SW 1271 (cell line): Measurements from ENCODE around the gene RIMBP2.

Experiments
- DNase-seq, 2 experiments: peaks; one replicate each; lab custom pipeline; 2025; lab: John Stamatoyannopoulos, UW

The RIMBP2 gene

DNA sequence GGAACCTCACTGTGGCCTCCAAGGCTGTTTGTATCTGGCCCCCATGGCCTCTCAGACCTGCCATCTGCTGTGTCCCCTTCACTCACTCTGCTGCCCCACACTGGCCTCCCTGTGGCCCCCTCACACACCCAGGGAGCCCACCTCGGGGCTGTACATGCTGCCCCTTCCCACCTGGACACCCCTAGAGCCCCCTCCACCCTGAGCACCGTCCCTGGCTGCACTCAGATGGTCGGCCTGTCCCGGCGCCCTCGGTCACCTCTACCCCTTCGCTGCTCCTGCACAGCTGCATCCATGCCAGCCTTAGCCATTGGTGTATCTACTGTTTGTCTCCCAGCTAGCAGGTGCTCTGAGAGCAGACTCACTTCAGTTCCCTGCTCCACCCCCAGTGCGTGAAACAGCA is 144.4 kb downstream of the RIMBP2 start:
- DNase-seq: no peak

GRCh38 chr12:130571089-130571488 is 145.0 kb downstream of the RIMBP2 start:
- DNase-seq: no peak

DNA sequence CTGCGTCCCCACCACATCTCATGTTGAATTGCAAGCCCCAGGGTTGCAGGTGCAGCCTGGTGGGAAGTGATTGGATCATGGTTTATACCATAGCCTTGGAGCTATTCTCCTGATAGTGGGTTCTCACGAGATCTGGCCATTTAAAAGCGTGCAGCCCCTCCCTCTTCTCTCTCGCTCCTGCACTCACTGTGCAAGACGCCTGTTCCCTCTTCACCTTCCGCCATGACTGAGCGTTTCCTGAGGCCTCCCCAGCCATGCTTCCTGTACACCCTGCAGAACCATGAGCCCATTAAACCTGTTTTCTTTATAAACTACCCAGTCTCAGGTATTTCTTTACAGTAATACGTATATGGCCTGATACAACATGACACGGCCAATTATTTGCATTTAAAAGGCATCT is 146.6 kb downstream of the RIMBP2 start:
- no peak for DNase-seq

GRCh38 chr12:130568501-130568900 is 147.6 kb downstream of the RIMBP2 start:
- DNase-seq: no peak

DNA sequence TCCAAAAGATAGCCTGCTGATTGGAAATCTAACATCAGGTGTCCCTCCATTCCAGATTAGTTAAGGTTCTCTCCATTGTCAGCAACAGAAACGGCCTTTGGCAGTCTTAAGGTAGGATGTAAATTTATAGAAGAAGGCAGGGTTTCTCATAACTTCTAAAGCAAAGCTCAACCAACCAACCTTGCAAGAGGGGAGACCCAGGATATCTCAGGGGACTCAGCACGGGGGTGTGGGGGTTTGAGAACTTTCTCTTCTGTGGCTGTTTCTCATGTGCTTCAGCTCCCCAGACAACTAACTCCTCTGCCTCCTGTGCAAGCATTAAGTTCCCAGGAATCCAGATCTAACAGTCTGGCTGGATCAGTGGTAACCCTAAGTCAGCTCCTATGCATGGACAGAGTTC is 148.1 kb downstream of the RIMBP2 start:
- no peak for DNase-seq

- DNase-seq: no peak
Measured at GRCh38 chr12:130566446-130567155, 149.5 kb downstream of the RIMBP2 start.

DNA sequence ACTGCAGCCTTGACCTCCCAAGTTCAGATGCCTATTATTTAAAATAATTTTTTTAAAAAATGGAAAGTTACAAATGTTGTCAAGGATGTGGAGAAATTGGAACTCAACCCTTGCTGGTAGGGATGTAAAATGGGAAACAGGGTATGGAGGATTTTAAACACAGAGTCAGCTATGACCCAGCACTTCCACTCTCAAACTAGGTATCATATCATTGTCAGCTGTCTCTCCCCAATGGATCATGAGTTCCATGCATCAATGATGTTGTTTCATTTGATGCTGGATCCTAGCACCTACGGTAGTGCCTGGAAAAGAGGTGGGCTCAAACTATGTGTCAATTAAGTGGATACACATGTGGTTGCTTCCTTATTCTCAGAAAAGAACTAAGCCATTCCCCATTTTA is 150.9 kb downstream of the RIMBP2 start:
- no peak for DNase-seq

GRCh38 chr12:130563323-130563722 is 152.8 kb downstream of the RIMBP2 start:
- no peak for DNase-seq

DNA sequence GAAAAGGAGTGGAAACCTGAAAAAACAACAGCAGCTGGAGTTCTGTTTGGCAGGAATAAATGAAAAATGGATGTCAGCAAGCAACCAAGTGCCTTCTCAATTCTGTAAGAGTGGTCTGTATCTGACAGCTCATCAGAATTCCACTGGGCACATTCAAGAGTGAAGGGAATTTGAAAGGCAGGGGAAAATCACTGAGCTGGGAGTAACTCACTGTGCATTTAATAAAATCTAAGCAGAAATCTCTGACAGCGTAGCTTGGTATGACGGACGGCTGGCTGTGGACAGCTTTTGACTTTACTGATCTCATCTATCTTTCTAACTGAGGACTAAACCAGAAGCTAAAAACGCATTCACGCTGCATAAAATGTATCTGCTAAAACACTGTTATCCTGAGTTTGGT is 153.4 kb downstream of the RIMBP2 start:
- DNase-seq: no peak

- no peak for DNase-seq
Measured at GRCh38 chr12:130560321-130560720, 155.8 kb downstream of the RIMBP2 start.

DNA sequence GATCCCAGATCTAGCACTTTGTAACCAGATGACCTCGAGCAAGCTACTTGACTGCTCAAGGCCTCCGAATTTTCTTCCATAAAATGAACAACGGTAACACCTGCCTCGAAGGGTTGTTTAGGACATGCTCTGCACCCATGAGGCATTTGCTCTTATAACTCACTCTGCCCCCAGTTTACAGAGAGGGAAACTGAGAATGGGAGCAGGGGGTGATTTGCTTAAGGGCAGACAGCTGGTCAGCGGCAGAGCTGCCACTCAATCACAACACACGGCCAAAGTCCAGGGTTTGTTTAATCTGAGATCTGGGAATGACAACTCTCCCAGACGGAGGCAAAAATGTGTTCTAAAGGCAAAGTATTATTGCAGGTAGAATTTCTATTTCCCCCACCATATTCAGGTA is 156.3 kb downstream of the RIMBP2 start:
- no peak for DNase-seq

DNA sequence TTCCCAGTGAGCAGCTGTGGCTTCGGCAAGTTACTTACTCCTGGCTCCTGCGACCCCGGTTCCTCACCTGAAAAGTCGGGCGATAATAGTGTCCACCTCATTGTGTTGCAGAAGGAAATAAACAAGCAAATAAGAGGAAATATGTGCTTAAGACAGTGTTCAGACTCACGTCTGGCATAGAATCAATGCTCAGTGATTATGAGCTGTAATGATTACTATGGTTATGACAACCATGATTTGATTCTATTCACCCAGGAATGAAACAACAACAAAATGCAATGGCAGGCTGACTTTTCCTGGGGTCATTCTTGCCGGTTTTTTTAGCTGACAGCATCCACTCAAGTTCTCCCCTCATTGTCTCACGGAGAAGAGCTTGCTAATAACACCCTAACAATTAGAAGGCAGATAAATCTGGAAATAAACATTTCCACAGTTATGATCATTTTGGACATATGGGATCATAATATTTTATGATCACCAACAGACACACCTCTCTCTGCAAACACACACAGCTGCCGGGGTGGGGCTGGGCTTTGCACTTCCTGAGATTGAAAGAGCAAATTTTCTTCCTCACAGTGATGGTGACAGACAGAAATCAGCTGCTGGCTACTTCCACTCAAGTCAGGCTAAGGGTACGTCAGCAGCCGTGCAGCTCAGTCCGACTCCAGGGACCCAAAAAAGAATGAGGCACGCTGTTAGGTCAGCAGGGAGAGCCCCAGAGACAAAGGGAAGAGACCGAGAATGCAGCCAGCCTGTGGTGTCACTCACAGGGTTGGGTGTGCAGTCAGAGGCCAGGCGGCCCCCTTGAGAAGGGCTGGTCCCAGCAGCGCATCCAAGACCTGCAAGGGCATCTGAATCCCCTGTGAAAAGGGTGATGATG is 158.0 kb downstream of the RIMBP2 start:
- DNase-seq: no peak

DNA sequence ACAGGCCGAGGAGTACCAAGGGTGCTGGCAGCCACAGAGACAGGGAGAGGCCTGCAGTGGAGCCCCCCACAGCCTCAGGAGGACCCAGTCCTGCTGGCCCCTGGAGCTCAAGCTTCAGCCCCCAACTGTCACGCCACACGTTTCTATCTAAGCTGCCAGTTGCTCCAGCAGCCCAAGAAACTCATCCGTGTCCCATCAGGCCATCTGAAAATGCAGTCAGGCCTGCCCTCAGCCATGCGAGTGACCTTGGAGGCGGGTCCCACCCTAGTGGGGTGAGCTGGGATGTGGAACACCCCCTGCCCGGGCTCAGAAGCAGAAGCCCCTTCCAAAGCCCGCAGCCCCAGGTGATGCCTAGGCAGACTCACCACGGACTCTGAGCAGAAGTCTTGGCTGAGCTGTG is 158.9 kb downstream of the RIMBP2 start:
- no peak for DNase-seq

GRCh38 chr12:130556486-130557055 is 159.5 kb downstream of the RIMBP2 start:
- DNase-seq: no peak

GRCh38 chr12:130555628-130556485 is 160.2 kb downstream of the RIMBP2 start:
- no peak for DNase-seq

- no peak for DNase-seq
Measured at GRCh38 chr12:130555221-130555620, 160.9 kb downstream of the RIMBP2 start.

DNA sequence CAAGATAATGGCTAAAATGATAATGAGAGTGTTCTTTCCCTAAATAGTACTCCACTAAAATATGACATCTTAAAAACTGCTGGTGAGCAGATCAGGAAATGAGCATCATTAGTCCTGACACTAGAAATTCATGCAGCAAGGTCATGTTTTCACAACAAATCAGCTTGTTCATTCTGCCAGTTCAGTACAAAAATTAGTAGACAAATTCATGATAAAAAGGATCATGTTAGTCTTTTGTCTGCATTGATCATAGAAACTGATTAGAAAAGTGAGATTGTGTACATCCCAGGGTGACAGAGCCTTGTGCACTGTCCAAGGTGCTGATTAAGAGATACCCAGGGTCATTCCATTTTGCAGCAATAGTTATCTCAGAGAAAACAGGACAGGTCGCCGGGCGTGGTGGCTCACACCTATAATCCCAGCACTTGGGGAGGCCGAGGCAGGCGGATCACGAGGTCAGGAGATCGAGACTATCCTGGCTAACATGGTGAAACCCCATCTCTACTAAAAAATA is 163.6 kb downstream of the RIMBP2 start:
- no peak for DNase-seq

DNA sequence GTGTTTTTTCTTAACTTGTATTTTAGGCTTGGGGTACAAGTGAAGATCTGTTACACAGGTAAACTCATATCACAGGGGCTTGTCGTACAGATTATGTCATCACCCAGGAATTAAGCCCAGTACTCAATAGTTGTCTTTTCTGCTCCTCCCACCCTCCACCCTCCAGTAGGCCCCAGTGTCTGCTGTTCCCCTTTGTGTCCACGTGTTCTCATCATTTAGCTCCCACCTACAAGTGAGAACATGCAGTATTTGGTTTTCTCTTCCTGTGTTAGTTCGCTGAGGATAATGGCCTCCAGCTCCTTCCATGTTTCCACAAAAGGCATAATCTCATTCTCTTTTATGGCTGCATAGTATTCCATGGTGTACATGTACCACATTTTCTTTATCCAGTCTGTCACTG is 166.7 kb downstream of the RIMBP2 start:
- no peak for DNase-seq

DNA sequence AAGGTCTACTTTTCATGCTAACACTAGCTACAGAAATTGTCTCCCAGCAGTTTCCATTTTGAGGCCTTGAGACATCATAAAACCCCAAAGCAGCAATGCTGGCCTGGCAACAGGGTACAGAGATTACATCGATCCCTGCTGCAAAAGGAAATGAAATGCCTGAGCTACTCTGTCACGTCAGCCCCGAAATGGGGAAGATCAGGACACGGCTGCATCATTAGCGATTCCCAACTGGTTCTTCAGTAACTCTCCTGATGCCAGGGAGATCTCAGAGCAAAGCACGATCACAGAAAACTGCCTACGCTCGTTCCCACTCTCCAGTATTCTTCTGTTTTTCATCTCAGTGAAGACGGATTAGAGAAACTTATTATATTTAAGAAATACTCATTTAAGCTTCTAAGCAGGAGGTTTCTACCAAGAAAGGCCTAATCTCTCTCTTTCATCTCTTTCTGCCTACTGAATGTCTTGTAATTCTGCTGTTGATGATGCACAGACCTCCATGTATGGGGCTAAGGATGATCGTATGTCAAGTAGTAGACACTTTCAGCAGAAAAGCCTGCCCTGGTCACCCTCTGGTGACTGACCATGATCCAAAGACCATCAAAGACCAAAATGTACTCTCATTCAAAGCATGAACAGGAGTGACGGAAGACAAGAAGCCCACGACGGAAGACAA is 168.5 kb downstream of the RIMBP2 start:
- no peak for DNase-seq

DNA sequence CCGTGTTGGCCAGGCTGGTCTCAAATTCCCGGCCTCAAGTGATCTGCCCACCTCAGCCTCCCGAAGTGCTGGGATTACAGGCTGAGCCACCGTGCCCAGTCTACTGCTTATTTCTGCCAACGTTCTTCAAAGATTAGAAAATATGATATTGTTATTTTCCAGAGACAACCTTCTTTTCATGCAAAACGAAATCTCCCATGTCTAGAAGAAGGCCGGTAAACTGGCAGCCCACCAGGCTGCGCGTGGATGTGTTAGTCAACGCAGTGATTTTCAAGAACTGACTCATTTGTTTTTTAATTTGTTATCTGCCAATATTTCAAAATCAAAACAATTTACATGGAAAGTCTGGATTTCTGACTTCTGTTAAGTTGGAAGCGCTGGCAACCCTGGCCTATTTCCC is 169.6 kb downstream of the RIMBP2 start:
- DNase-seq: no peak

DNA sequence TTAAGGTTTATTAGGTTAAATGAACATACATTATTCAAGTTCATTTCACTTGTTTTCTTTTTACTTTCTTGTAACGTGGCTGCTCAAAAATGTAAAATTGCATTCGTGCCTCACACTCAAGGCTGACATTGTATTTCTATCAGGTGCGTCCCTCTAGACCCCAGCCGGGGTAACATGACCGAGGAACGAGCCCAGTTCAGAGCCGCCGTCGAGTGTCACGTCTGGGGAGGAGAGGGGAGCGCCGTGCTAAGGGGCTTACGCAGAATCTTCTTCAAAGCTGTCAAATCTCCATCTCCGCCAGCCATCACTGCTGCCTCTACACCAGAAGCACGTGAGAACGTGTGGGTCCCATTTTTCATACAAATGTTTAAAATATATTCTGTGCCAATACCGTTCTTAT is 170.6 kb downstream of the RIMBP2 start:
- no peak for DNase-seq
